GM12872 (cell line): ENCODE measurements around the gene TTYH2.

Experiments
- CTCF ChIP-seq: IDR thresholded peaks from 3 replicates; pipeline ENCODE4 v1.5.1; 2011; ENCODE audit warnings: low read depth, mild to moderate bottlenecking, low read length, moderate library complexity; ENCODE audit not compliant: insufficient read depth

Gene TTYH2

DNA sequence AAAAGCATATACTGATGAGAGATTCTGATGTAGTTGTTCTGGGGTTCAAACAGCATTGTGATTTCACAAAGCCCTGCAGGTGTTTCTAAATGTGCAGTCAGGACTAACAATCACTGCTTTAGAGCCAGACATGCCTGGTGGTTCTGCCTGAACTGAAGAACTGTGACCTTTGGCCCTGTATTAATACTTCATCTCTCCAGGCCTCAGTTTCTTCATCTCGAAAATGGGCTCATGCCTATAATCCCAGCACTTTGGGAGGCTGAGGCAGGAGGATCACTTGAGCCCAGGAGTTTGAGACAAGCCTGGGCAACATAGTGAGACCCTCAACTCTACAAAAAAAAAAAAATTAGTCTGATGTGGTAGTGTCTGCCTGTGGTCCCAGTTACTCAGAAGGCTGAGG lies 64.6 kb downstream of the TTYH2 start:
- no peak for TF ChIP-seq CTCF

GRCh38 chr17:74280093-74280513 lies 66.7 kb downstream of the TTYH2 start:
- TF ChIP-seq CTCF = no peak

- TF ChIP-seq CTCF = no peak
Measured at GRCh38 chr17:74281799-74282198, 68.4 kb downstream of the TTYH2 start.

- no peak for TF ChIP-seq CTCF
Measured at GRCh38 chr17:74282587-74283370, 69.4 kb downstream of the TTYH2 start.

- no peak for TF ChIP-seq CTCF
Measured at GRCh38 chr17:74283371-74283673, 70.0 kb downstream of the TTYH2 start.

GRCh38 chr17:74287031-74287602 lies 73.7 kb downstream of the TTYH2 start:
- no peak for TF ChIP-seq CTCF

DNA sequence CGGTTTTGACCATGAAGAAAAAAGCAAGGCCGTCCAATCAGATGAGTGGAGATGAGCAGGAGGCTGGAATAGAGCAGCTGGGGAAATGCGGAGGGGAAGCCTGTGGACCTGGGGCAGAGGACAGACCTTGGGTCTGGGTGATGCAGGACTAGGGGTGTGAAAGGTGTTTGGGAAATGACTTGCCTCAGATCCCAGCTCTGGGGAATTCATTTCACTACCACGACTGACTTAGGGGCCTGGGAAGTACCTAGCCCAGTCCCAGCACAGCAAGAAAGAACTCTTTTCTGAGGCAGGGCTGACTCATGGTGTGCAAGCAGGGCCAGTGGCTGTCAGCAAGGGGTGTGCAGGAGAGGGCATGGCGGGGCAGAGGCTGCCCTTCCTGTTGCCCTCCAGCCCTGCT lies 75.4 kb downstream of the TTYH2 start:
- no peak for TF ChIP-seq CTCF
